Mesenchymal stem cell (in vitro differentiated cells and primary cell): ENCODE data around the gene NUBPL.

Experiments used
- DNase-seq: peaks from one replicate; pipeline ENCODE4 v3.0.0-alpha.2; 2013
- H2AFZ ChIP-seq: one replicate; pipeline ENCODE4 v1.6.1; 2013; ENCODE audit warnings: low read depth, mild to moderate bottlenecking, control low read depth, inconsistent platforms, low read length, moderate library complexity
- H2AK5ac ChIP-seq: 2 replicates; pipeline ENCODE4 v1.6.1; 2013; ENCODE audit warnings: low read length, moderate library complexity, mild to moderate bottlenecking, inconsistent platforms; ENCODE audit not compliant: severe bottlenecking
- H2BK120ac ChIP-seq: one replicate; pipeline ENCODE4 v1.6.1; 2013; ENCODE audit warnings: low read depth, mild to moderate bottlenecking, inconsistent platforms, low read length, moderate library complexity
- H2BK12ac ChIP-seq, 2 experiments: one replicate each; pipeline ENCODE4 v1.6.1; 2013; ENCODE audit warnings: inconsistent platforms in 2 of 2, low read length in 2 of 2, mild to moderate bottlenecking in 2 of 2, moderate library complexity in 2 of 2, control low read depth in 1 of 2
- H2BK15ac ChIP-seq: one replicate; pipeline ENCODE4 v1.6.1; 2013; ENCODE audit warnings: mild to moderate bottlenecking, low read depth, inconsistent platforms; ENCODE audit not compliant: poor library complexity, severe bottlenecking
- H2BK5ac ChIP-seq: 2 replicates; pipeline ENCODE4 v1.6.1; 2013; ENCODE audit warnings: low read depth, mild to moderate bottlenecking, low read length, control low read depth, inconsistent platforms; ENCODE audit not compliant: poor library complexity, severe bottlenecking
- H3K14ac ChIP-seq, 2 experiments: one replicate each; pipeline ENCODE4 v1.6.1; 2013; ENCODE audit warnings: inconsistent platforms in 2 of 2, low read length in 2 of 2, control low read depth in 1 of 2, mild to moderate bottlenecking in 1 of 2, moderate library complexity in 1 of 2
- H3K18ac ChIP-seq, 2 experiments: one replicate each; pipeline ENCODE4 v1.6.1; 2013; ENCODE audit warnings: inconsistent platforms in 2 of 2, low read length in 2 of 2, control low read depth in 1 of 2, low read depth in 1 of 2, mild to moderate bottlenecking in 1 of 2
- H3K23ac ChIP-seq, 2 experiments: one replicate each; pipeline ENCODE4 v1.6.1; 2013; ENCODE audit warnings: inconsistent platforms in 2 of 2, low read length in 2 of 2, mild to moderate bottlenecking in 2 of 2, moderate library complexity in 2 of 2, control low read depth in 1 of 2
- H3K27ac ChIP-seq: 2 replicates; pipeline ENCODE4 v1.5.1; 2013; ENCODE audit warnings: mild to moderate bottlenecking, moderate library complexity, low read length, control low read depth, inconsistent platforms; ENCODE audit not compliant: poor library complexity, severe bottlenecking
- H3K27me3 ChIP-seq, 2 experiments: 2 replicates each; pipeline versions ENCODE4 v1.6.1 to v1.7.0; 2013; ENCODE audit warnings: low read length in 2 of 2, mild to moderate bottlenecking in 2 of 2, moderate library complexity in 2 of 2, control low read depth in 1 of 2, inconsistent platforms in 1 of 2; ENCODE audit not compliant: control insufficient read depth in 1 of 2, insufficient read depth in 1 of 2
- H3K36me3 ChIP-seq, 2 experiments: 2 replicates each; pipeline versions ENCODE4 v1.6.1 to v1.7.0; 2013; ENCODE audit warnings: low read length in 2 of 2, control low read depth in 1 of 2, inconsistent platforms in 1 of 2, low read depth in 1 of 2, mild to moderate bottlenecking in 1 of 2; ENCODE audit not compliant: insufficient read depth in 2 of 2, control insufficient read depth in 1 of 2
- H3K4ac ChIP-seq, 2 experiments: one replicate each; pipeline ENCODE4 v1.6.1; 2013; ENCODE audit warnings: inconsistent platforms in 2 of 2, low read length in 2 of 2, mild to moderate bottlenecking in 2 of 2, moderate library complexity in 2 of 2, control low read depth in 1 of 2, low read depth in 1 of 2
- H3K4me1 ChIP-seq: 2 replicates; pipeline ENCODE4 v1.6.1; 2013; ENCODE audit warnings: low read depth, low read length, control low read depth; ENCODE audit not compliant: control insufficient read depth, insufficient read depth
- H3K4me2 ChIP-seq: 2 replicates; pipeline ENCODE4 v1.6.1; 2013; ENCODE audit warnings: low read length, mild to moderate bottlenecking, inconsistent platforms; ENCODE audit not compliant: poor library complexity, severe bottlenecking
- H3K4me3 ChIP-seq, 2 experiments: 2 replicates each; pipeline versions ENCODE4 v1.5.1 to v1.7.0; 2013; ENCODE audit warnings: low read length in 2 of 2, mild to moderate bottlenecking in 2 of 2, control low read depth in 1 of 2, low read depth in 1 of 2; ENCODE audit not compliant: insufficient read depth in 1 of 2
- H3K79me1 ChIP-seq: replicated peaks from 2 replicates; pipeline ENCODE4 v1.6.1; 2013; ENCODE audit warnings: mild to moderate bottlenecking, control low read depth, low read length, inconsistent platforms; ENCODE audit not compliant: poor library complexity, severe bottlenecking
- H3K9ac ChIP-seq: 2 replicates; pipeline ENCODE4 v1.7.0; 2013; ENCODE audit warnings: mild to moderate bottlenecking, low read length, moderate library complexity
- H3K9me3 ChIP-seq: 2 replicates; pipeline ENCODE4 v1.7.0; 2013; ENCODE audit warnings: mild to moderate bottlenecking, low read length; ENCODE audit not compliant: control insufficient read depth
- H4K8ac ChIP-seq: one replicate; pipeline ENCODE4 v1.6.1; 2013; ENCODE audit warnings: inconsistent platforms, mild to moderate bottlenecking, low read length, moderate library complexity
- H4K91ac ChIP-seq: one replicate; pipeline ENCODE4 v1.6.1; 2013; ENCODE audit warnings: mild to moderate bottlenecking, low read length, inconsistent platforms
- WGBS: methylation state at CpG from one replicate; pipeline ENCODE4 v1.1.7; 2013; ENCODE audit warnings: mixed read lengths; 5-methylcytosine and 5-hydroxymethylcytosine counted together

NUBPL gene

DNA sequence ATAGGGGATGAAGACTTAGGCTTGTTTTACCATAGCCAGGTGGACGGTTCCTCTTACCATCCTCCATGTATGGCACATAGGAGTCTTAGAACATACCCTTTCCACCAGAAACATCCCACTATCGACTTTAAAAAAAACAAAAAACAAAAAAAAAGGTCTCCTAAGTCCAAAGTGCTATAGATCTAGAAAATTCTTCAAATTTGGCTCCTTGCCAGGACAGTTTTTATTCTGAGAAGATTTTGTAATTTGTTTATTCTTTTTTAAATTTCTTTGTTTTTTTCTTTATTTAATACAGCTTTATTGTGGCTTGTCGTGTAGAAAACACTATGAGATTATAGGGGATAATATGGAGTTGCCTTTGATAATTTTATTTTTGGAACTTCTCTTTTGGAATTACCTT lies 197.7 kb downstream of the NUBPL start:
- H2AFZ ChIP-seq, result no peak overlapping the region
- H4K8ac ChIP-seq, result no peak overlapping the region
- H4K91ac ChIP-seq, result no peak overlapping the region
- no peak overlapping the region for H3K27ac ChIP-seq
- WGBS, result 73% methylated on average over 1 of the region's 3 CpGs
- H3K36me3 ChIP-seq, result no peaks in the 10 kb centered on the region
- H3K9me3 ChIP-seq, result no peaks in the 10 kb centered on the region
- no peak overlapping the region for H3K4me3 ChIP-seq
- H3K79me1 ChIP-seq, result no peaks in the 10 kb centered on the region
- H3K4ac ChIP-seq, result no peak overlapping the region
- no peaks in the 10 kb centered on the region for H3K27me3 ChIP-seq
- H3K23ac ChIP-seq, result no peak overlapping the region
- no peak overlapping the region for H3K4me2 ChIP-seq
- no peaks in the 10 kb centered on the region for H3K4me1 ChIP-seq
- no peak overlapping the region for H3K14ac ChIP-seq
- H2BK15ac ChIP-seq, result no peak overlapping the region
- no peak overlapping the region for H3K9ac ChIP-seq
- no peak overlapping the region for H2AK5ac ChIP-seq
- DNase-seq, result no peak
- no peak overlapping the region for H2BK120ac ChIP-seq
- no peak overlapping the region for H3K18ac ChIP-seq
- no peak overlapping the region for H2BK12ac ChIP-seq
- H2BK5ac ChIP-seq, result no peak overlapping the region

DNA sequence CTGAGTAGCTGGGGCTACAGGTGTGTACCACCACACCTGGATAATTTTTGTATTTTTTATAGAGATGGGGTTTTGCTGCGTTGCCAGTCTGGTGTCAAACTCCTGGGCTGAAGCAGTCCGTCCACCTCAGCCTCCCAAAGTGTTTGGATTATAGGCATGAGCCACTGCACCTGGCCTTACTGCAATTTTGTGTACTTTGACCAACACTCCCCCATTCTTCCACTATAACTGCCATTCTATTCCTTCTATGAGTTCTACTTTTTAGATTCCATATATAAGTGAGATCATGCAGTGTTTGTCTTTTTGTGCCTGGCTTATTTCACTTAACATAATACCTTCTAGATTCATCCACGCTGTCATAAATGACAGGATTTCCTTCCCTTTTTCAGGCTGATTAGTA lies 199.1 kb downstream of the NUBPL start:
- Histone ChIP-seq H2AK5ac (no peak overlapping the region), H3K27ac (no peak overlapping the region), H2BK120ac (no peak overlapping the region), H3K27me3 (no peaks in the 10 kb centered on the region), H3K23ac (no peak overlapping the region), H2BK15ac (no peak overlapping the region), H2BK5ac (no peak overlapping the region), H2AFZ (no peak overlapping the region), H3K14ac (no peak overlapping the region), H3K4ac (no peak overlapping the region), H2BK12ac (no peak overlapping the region), H4K91ac (no peak overlapping the region), H3K4me1 (no peaks in the 10 kb centered on the region), H3K9me3 (no peaks in the 10 kb centered on the region), H3K4me2 (no peak overlapping the region), H3K36me3 (no peaks in the 10 kb centered on the region), H3K4me3 (no peak overlapping the region), H3K18ac (no peak overlapping the region), H3K79me1 (no peaks in the 10 kb centered on the region), H4K8ac (no peak overlapping the region), H3K9ac (no peak overlapping the region)
- no peak for DNase-seq
- WGBS, result 44% methylated on average over 2 of the region's 3 CpGs

DNA sequence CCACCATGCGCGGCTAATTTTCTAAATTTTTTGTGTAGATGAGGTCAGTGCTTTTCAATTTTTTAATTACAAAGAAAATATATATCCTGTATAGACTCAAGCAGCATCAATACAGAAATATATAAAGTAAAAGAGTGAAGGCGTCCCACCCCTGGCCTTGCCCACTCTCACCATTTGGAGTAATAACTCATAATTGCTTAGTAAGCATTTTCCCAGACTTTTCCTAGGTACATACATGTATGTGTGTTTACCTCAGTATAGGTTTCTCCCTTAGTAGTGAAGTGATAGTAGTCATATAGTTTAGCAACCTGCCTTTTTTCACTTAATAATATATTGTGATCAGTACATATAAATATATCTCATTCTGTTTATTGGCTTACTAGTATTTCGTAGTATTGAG lies 200.1 kb downstream of the NUBPL start:
- no peak overlapping the region for H4K8ac ChIP-seq
- no peak overlapping the region for H2BK5ac ChIP-seq
- 100% methylated on average over 1 of the region's 4 CpGs for WGBS
- no peak overlapping the region for H3K18ac ChIP-seq
- H3K27me3 ChIP-seq, result no peaks in the 10 kb centered on the region
- no peak overlapping the region for H3K4ac ChIP-seq
- no peak overlapping the region for H2BK120ac ChIP-seq
- DNase-seq, result no peak
- H3K9me3 ChIP-seq, result no peaks in the 10 kb centered on the region
- no peak overlapping the region for H2AFZ ChIP-seq
- no peak overlapping the region for H3K4me3 ChIP-seq
- H3K4me2 ChIP-seq, result no peak overlapping the region
- no peak overlapping the region for H2BK12ac ChIP-seq
- H4K91ac ChIP-seq, result no peak overlapping the region
- H2BK15ac ChIP-seq, result no peak overlapping the region
- H3K4me1 ChIP-seq, result no peaks in the 10 kb centered on the region
- H3K79me1 ChIP-seq, result no peaks in the 10 kb centered on the region
- no peak overlapping the region for H3K27ac ChIP-seq
- no peaks in the 10 kb centered on the region for H3K36me3 ChIP-seq
- H3K14ac ChIP-seq, result no peak overlapping the region
- no peak overlapping the region for H3K23ac ChIP-seq
- H2AK5ac ChIP-seq, result no peak overlapping the region
- no peak overlapping the region for H3K9ac ChIP-seq

DNA sequence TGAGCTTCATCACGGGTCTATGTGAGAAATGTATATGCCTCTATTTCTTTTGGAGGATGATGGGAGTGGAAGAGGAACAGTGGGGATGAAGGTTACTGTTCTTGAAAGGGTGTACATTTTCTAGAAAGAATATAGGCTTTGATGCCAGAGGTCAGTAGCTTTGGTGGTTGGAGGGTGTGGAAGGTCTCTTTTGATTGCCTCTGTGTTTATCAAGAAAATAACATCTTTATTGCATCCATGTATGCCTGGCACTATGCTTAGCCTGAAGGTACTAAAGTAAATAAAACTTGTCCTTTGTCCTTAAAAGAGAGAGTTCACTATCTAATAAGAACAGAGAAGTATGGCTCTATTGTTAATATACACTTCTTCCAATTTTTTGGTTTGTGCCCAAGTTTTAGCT lies 201.8 kb downstream of the NUBPL start:
- H3K9ac ChIP-seq, result no peak overlapping the region
- H3K14ac ChIP-seq, result no peak overlapping the region
- no peak overlapping the region for H3K23ac ChIP-seq
- no peak overlapping the region for H4K8ac ChIP-seq
- H3K4me2 ChIP-seq, result no peak overlapping the region
- no peaks in the 10 kb centered on the region for H3K4me1 ChIP-seq
- no peak overlapping the region for H2BK5ac ChIP-seq
- no peak overlapping the region for H3K18ac ChIP-seq
- H3K4ac ChIP-seq, result no peak overlapping the region
- no peak overlapping the region for H3K4me3 ChIP-seq
- H2BK15ac ChIP-seq, result no peak overlapping the region
- no peaks in the 10 kb centered on the region for H3K79me1 ChIP-seq
- no peaks in the 10 kb centered on the region for H3K36me3 ChIP-seq
- H3K27me3 ChIP-seq, result no peaks in the 10 kb centered on the region
- no peak overlapping the region for H2AFZ ChIP-seq
- no peak for DNase-seq
- H3K9me3 ChIP-seq, result no peaks in the 10 kb centered on the region
- H2BK120ac ChIP-seq, result no peak overlapping the region
- whole genome bisulfite sequencing, result 93% methylated on average over 1 of the region's 1 CpG
- H2AK5ac ChIP-seq, result no peak overlapping the region
- H2BK12ac ChIP-seq, result no peak overlapping the region
- no peak overlapping the region for H3K27ac ChIP-seq
- no peak overlapping the region for H4K91ac ChIP-seq
